Measurements from ENCODE around the gene GALNS.

The GALNS gene

GRCh38 chr16:88883117-88883895 lies 26.6 kb upstream of the GALNS start:
- no peak for TF ChIP-seq CEBPB (IDR thresholded peaks at IDR 0.05)
- TF ChIP-seq, protein P1, sequence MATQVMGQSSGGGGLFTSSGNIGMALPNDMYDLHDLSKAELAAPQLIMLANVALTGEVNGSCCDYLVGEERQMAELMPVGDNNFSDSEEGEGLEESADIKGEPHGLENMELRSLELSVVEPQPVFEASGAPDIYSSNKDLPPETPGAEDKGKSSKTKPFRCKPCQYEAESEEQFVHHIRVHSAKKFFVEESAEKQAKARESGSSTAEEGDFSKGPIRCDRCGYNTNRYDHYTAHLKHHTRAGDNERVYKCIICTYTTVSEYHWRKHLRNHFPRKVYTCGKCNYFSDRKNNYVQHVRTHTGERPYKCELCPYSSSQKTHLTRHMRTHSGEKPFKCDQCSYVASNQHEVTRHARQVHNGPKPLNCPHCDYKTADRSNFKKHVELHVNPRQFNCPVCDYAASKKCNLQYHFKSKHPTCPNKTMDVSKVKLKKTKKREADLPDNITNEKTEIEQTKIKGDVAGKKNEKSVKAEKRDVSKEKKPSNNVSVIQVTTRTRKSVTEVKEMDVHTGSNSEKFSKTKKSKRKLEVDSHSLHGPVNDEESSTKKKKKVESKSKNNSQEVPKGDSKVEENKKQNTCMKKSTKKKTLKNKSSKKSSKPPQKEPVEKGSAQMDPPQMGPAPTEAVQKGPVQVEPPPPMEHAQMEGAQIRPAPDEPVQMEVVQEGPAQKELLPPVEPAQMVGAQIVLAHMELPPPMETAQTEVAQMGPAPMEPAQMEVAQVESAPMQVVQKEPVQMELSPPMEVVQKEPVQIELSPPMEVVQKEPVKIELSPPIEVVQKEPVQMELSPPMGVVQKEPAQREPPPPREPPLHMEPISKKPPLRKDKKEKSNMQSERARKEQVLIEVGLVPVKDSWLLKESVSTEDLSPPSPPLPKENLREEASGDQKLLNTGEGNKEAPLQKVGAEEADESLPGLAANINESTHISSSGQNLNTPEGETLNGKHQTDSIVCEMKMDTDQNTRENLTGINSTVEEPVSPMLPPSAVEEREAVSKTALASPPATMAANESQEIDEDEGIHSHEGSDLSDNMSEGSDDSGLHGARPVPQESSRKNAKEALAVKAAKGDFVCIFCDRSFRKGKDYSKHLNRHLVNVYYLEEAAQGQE (IDR thresholded peaks at IDR 0.05; ENCODE audit: low read depth) = no peak
- no peak for TF ChIP-seq YY1 (IDR thresholded peaks at IDR 0.05; ENCODE audit: low read depth)

GRCh38 chr16:88882358-88883030 lies 25.7 kb upstream of the GALNS start:
- TF ChIP-seq NFIC (IDR thresholded peaks at IDR 0.05) (no peak), TEAD4 (IDR thresholded peaks at IDR 0.05) (peak; percentile 53; the same call in 1 of the 2 replicates), FOXM1 (IDR thresholded peaks at IDR 0.05; ENCODE audit: borderline replicate concordance, low read depth) (no peak), TCF12 (IDR thresholded peaks at IDR 0.05; ENCODE audit: low read depth) (no peak), ZBTB7A (IDR thresholded peaks at IDR 0.05; ENCODE audit: low read depth) (no peak), MAX (IDR thresholded peaks at IDR 0.05) (peak; percentile 51; the same call in 1 of the 2 replicates), EGR1 (IDR thresholded peaks at IDR 0.05) (peak; percentile 96)

- TF ChIP-seq RAD21 (IDR thresholded peaks at IDR 0.05; ENCODE audit: low read depth) (no peak), USF1 (IDR thresholded peaks at IDR 0.05) (no peak), YY1 (IDR thresholded peaks at IDR 0.05; ENCODE audit: low read depth) (no peak), EP300 (IDR thresholded peaks at IDR 0.05; ENCODE audit: borderline replicate concordance) (no peak), FOXM1 (IDR thresholded peaks at IDR 0.05; ENCODE audit: borderline replicate concordance, low read depth) (no peak), EGR1 (IDR thresholded peaks at IDR 0.05) (no peak), TAF1 (IDR thresholded peaks at IDR 0.05; ENCODE audit: low read depth) (no peak), TCF12 (IDR thresholded peaks at IDR 0.05; ENCODE audit: low read depth) (no peak), TEAD4 (IDR thresholded peaks at IDR 0.05) (no peak; the same call in 1 of the 2 replicates), MAX (IDR thresholded peaks at IDR 0.05) (no peak), CREB1 (IDR thresholded peaks at IDR 0.05; ENCODE audit: low read depth) (no peak)
- TF ChIP-seq, protein P1 (IDR thresholded peaks at IDR 0.05; ENCODE audit: low read depth) = no peak
These were observed 25.1 kb upstream of the GALNS start for GRCh38 chr16:88881675-88882357.

DNA sequence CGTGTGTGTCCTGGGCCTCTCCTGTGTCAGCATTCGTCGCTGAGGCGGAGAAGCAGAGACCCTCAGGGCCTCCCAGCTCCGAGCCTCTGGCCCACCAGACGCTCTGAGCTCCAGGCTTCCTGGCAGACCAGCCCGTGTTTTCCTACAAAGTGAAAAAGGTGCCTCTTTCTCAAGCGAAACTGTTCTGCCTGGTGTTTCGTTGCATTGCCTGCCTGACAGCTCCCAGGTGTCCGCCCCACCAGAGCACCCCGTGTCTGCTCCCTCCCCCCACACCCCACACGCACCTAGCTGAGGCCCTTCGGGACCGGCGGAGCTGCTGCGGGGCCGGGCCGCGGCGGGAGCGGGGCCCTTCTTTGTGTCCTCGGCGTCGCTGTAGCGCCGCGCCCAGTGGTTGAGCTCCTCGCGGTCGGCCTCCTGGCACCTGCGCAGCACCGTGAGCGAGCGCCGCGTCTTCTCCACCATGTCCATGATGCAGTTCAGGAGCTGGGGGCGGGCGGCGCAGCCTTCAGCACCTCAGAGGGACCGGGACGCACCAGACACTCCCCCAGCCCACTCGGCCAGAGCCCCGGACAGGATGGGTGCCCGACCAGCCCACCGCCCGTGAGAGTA lies 24.4 kb upstream of the GALNS start:
- TF ChIP-seq TCF12 (IDR thresholded peaks at IDR 0.05; ENCODE audit: low read depth) (no peak), CEBPB (IDR thresholded peaks at IDR 0.05) (no peak), NFIC (IDR thresholded peaks at IDR 0.05) (no peak)

DNA sequence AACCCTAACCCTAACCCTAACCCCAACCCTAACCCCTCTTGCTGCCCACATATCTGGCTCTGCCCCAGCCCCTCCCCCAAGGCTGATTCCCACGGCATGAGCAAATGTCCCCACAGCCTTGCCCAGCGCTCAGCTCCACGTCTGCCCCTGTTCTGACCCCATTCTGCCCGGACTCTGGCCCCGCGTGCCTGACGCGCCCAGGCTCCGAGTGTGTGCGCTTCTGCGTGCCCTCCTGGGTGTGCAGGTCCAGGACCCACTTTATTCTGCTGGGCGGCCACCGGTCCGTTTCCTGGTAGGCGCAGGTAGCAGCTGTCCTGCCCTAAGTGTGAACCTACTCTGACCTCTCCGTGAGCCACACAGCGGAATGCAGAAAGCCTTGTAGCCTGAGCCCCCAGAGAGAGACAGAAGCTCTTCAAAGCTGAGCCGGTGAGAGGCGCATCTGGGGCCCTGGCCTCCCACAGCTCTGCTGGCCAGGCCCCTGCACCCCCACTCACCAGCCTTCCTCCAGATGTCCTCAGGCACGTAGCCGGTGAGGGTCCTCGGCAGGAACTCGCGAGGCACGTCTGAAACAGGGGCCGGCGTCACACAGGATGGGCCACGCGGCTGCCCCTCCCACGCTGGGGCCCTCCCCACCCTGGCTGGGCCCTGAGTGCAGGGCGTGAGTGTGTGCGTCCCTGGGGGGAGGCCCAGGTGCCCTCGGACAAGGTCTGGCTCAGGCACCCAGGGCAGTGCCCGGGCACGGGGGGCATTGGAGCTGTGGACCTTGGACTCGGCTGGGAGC lies 23.7 kb upstream of the GALNS start:
- TF ChIP-seq TCF12 (IDR thresholded peaks at IDR 0.05; ENCODE audit: low read depth) (no peak), RAD21 (IDR thresholded peaks at IDR 0.05; ENCODE audit: low read depth) (no peak), CEBPB (IDR thresholded peaks at IDR 0.05) (no peak), NFIC (IDR thresholded peaks at IDR 0.05) (no peak), ZBTB7A (IDR thresholded peaks at IDR 0.05; ENCODE audit: low read depth) (no peak), YY1 (IDR thresholded peaks at IDR 0.05; ENCODE audit: low read depth) (no peak), TAF1 (IDR thresholded peaks at IDR 0.05; ENCODE audit: low read depth) (no peak), USF1 (IDR thresholded peaks at IDR 0.05) (no peak), CREB1 (IDR thresholded peaks at IDR 0.05; ENCODE audit: low read depth) (no peak), TEAD4 (IDR thresholded peaks at IDR 0.05) (no peak), EP300 (IDR thresholded peaks at IDR 0.05; ENCODE audit: borderline replicate concordance) (no peak), EGR1 (IDR thresholded peaks at IDR 0.05) (no peak), FOXM1 (IDR thresholded peaks at IDR 0.05; ENCODE audit: borderline replicate concordance, low read depth) (no peak), MAX (IDR thresholded peaks at IDR 0.05) (no peak)
- TF ChIP-seq, protein P1 (IDR thresholded peaks at IDR 0.05; ENCODE audit: low read depth) = no peak
